Mucosa of rectum (tissue), 2 donors: Measurements from ENCODE around the gene KRT76.
"Not testable (repeated sequence)": the region's sequence is repeated elsewhere in the genome, so short reads cannot be mapped to it uniquely, and the experiment has no call there.

Source experiments
- H3K27ac ChIP-seq, 2 donors: one replicate each; pipeline ENCODE4 v1.7.0; 2013; ENCODE audit warnings: inconsistent platforms in 2 of 2, low read depth in 2 of 2, low read length in 2 of 2
- H3K27me3 ChIP-seq, 2 donors: one replicate each; pipeline ENCODE4 v1.7.0; 2013; ENCODE audit warnings: low read length in 2 of 2; ENCODE audit not compliant: control insufficient read depth in 2 of 2, insufficient read depth in 2 of 2
- H3K36me3 ChIP-seq, 2 donors: one replicate each; pipeline ENCODE4 v1.7.0; 2013; ENCODE audit warnings: low read length in 2 of 2; ENCODE audit not compliant: control insufficient read depth in 2 of 2, insufficient read depth in 2 of 2
- H3K4me1 ChIP-seq, 2 donors: one replicate each; pipeline ENCODE4 v1.7.0; 2013; ENCODE audit warnings: low read length in 2 of 2, mild to moderate bottlenecking in 1 of 2; ENCODE audit not compliant: control insufficient read depth in 2 of 2, insufficient read depth in 2 of 2
- H3K4me3 ChIP-seq, 2 donors: one replicate each; pipeline ENCODE4 v1.7.0; 2013; ENCODE audit warnings: low read length in 2 of 2
- H3K9ac ChIP-seq, 2 donors: one replicate each; pipeline ENCODE4 v1.7.0; 2013; ENCODE audit warnings: low read length in 2 of 2, low read depth in 1 of 2, mild to moderate bottlenecking in 1 of 2
- H3K9me3 ChIP-seq, 2 donors: one replicate each; pipeline ENCODE4 v1.7.0; 2013; ENCODE audit warnings: low read length in 2 of 2; ENCODE audit not compliant: control insufficient read depth in 2 of 2
- donor health status: healthy.
- donor health status: Normal muscosa, but diverticular disease.

KRT76 gene

DNA sequence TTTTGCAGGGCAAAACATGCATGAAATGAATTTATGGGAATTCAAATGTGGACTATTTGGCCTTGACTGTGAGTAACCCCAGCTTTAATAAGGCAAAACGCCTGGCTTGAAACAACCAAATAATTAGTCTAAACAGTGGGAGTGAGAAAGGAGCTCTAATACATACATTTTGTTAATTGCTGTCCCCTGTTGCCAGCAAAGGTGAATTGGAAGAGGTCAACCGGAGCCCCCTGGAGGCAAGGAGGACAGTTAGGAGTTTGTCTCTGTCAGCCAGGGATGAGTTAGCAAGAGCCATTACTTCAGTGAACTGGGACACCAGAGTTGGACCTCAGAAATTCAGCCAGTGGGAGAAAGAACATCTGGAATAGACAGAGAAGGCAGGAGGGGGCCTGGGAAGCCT, 17.4 kb downstream of the KRT76 start:
- Histone ChIP-seq H3K4me3 (no peak overlapping the region), H3K27ac (no peak overlapping the region), H3K9me3 (peaks cover 0 to 8% of the 10 kb centered on the region in 2 donors), H3K36me3 (no peaks in the 10 kb centered on the region), H3K4me1 (no peaks in the 10 kb centered on the region), H3K9ac (no peak overlapping the region), H3K27me3 (peaks cover 0 to 8% of the 10 kb centered on the region in 2 donors)

DNA sequence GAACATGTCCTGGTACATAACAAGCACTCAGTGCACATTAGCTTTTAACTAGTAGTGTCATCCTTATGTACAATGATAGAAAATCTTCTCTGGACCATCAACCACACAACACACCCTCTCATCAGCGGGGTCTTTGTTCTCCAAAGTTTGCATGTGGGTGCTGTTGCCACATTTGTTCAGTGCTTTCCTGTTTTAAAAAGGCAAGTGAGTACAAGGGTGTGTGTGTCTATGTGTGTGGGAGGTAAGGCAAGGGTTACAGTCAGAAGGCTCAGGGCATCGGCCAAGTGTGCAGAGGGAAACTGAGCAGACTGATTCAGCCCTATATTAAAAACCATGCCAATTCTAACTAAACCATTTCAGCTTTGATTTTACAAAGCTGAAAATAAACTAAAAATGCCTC, 17.9 kb downstream of the KRT76 start:
- H3K36me3 ChIP-seq = no peaks in the 10 kb centered on the region
- H3K27me3 ChIP-seq = peaks cover 0 to 8% of the 10 kb centered on the region in 2 donors
- no peak overlapping the region for H3K27ac ChIP-seq
- no peak overlapping the region for H3K4me3 ChIP-seq
- H3K4me1 ChIP-seq = no peaks in the 10 kb centered on the region
- H3K9me3 ChIP-seq = peaks cover 0 to 8% of the 10 kb centered on the region in 2 donors
- H3K9ac ChIP-seq = no peak overlapping the region

DNA sequence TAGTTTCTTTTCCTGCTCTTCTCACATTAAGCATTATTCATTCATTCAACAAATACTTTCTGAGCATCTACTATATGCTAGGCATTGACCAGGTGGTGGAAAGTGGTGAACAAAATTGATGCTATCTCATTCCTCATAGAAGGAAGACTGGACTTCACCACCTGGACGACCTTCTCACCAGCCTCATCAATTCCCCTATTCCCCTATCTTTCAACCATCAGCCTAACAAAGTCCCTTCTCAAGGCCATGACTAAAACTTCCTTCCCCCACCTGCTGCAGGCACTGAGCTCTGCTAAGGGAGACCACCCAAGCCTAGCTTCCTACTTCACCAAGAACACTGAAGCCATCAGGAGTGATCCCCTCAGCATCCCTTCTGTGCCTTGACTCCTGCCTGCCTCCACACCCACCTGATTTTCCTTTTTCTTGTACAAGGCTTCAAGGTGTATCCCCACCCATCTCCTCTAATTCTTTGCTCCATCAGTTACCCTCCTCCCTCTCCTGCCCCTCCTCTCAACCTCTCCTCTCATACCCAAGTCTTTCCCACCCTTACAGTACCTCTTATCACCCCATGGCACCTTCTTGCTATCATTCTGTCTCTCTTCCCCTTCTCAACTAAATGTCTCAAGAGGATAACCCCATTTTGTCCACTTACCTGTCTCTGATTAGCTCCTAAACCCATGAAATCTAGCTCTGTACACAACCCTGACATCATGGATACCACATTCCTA, 19.5 kb downstream of the KRT76 start:
- Histone ChIP-seq H3K4me3 (no peak overlapping the region), H3K36me3 (no peaks in the 10 kb centered on the region), H3K9me3 (peaks cover 0 to 8% of the 10 kb centered on the region in 2 donors), H3K9ac (no peak overlapping the region), H3K27ac (no peak overlapping the region), H3K27me3 (peaks cover 0 to 8% of the 10 kb centered on the region in 2 donors), H3K4me1 (no peaks in the 10 kb centered on the region)

DNA sequence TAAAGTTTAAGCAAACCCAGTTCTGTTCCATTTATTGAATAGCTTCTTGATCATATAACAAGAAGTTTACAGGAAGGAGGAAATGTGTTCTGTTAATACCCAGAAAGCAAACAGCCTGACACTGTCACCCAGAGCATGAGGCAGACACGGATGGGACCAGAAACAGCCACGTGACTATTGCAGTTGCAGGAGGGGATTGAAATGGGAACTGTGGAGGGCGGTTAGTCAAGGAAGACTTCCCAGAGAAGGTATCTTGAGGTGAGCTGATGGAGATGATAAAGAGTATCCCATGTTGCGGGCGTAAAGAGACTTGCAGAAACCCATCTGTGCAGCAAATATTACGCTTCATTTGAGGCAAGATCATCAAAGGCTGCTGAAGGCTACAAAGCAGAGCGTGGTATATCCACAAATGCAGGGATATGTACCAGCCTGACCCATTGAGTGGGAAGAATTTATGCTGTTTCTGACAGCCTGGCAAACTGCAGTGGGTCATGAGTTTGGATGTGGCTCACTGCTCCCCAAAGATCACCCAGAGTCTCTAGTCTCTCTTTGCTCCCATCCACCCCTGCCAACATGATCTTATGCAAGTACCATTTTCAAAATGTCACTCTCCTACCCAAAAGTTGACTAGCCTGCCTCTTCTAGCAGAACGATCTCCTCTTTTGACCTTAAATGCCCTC, 20.7 kb downstream of the KRT76 start:
- H3K27ac ChIP-seq = no peak overlapping the region
- H3K9me3 ChIP-seq = peaks cover 0 to 8% of the 10 kb centered on the region in 2 donors
- no peak overlapping the region for H3K9ac ChIP-seq
- no peaks in the 10 kb centered on the region for H3K4me1 ChIP-seq
- H3K27me3 ChIP-seq = peaks cover 0 to 10% of the 10 kb centered on the region in 2 donors
- H3K36me3 ChIP-seq = no peaks in the 10 kb centered on the region
- no peak overlapping the region for H3K4me3 ChIP-seq

DNA sequence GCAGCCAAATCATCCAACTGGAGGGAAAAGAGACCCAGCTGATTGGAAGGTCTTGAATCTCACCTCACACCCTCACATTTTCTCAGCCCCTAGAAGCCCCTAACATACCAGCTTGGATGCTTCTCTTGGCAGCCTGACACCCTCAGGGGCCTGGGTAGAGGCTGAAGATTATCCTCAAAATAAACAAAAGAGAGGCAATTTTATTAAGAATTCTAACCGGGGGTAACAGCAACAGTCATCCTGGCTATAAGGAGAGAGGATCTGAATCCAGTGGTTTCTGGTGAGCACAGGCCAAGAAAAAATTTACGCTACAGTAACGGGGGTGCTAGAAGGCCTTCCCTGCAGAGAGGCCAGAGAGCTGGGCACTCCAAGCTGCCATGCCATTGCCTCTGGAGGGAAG, 21.6 kb downstream of the KRT76 start:
- H3K27me3 ChIP-seq = peaks cover 0 to 10% of the 10 kb centered on the region in 2 donors

DNA sequence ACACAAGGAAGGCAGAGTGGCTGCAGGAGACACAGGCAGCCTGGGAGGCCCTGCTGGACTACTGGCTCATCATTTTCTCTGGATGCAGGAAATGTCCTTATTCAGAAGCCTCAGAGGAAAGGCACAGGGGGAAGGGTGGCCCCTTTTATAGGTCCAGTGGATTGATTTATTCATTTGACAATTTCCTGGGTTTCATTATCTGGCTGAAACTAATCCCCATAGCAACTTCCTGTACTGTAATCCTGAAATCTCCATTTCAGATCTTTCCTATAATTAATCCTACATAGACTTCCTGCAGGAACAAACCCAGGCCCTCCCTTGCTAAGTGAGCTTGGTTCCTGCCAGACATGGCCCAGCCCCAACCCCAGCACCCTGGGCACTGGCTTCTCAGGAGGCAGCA, 23.0 kb downstream of the KRT76 start:
- H3K27me3 ChIP-seq = peaks cover 0 to 10% of the 10 kb centered on the region in 2 donors
- no peaks in the 10 kb centered on the region for H3K9me3 ChIP-seq
- H3K4me1 ChIP-seq = no peaks in the 10 kb centered on the region
- H3K4me3 ChIP-seq = no peak overlapping the region
- no peak overlapping the region for H3K9ac ChIP-seq
- no peaks in the 10 kb centered on the region for H3K36me3 ChIP-seq
- H3K27ac ChIP-seq = no peak overlapping the region

More for the DNA sequence above, 21.6 kb downstream of the KRT76 start:
- H3K36me3 ChIP-seq = no peaks in the 10 kb centered on the region
- H3K4me1 ChIP-seq = no peaks in the 10 kb centered on the region
- no peak overlapping the region for H3K4me3 ChIP-seq
- H3K9me3 ChIP-seq = peaks cover 0 to 7% of the 10 kb centered on the region in 2 donors
- H3K9ac ChIP-seq = no peak overlapping the region
- no peak overlapping the region for H3K27ac ChIP-seq

DNA sequence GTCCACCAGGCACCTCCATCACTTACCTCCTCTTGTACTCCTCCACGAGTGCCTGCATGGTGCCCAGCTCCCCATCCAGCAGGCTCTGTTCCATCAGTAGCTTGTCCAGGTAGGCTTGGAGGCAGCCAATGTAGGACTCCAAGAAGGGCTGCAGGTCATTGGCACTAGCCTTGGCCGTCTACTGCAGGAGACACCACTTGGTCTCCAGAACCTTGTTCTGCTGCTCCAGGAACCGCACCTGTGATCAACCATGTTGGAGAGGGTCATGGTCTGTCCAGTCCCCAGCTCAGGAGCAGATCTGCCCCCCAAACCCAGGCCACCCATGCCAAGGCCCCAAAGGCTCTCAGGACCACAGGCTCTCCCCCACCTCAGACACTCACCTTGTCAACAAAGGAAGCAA, 23.9 kb downstream of the KRT76 start:
- H3K27me3 ChIP-seq = peaks cover 0 to 10% of the 10 kb centered on the region in 2 donors
- no peaks in the 10 kb centered on the region for H3K36me3 ChIP-seq
- H3K27ac ChIP-seq = no peak overlapping the region
- no peaks in the 10 kb centered on the region for H3K4me1 ChIP-seq
- H3K4me3 ChIP-seq = no peak overlapping the region
- H3K9ac ChIP-seq = no peak overlapping the region
- H3K9me3 ChIP-seq = no peaks in the 10 kb centered on the region

DNA sequence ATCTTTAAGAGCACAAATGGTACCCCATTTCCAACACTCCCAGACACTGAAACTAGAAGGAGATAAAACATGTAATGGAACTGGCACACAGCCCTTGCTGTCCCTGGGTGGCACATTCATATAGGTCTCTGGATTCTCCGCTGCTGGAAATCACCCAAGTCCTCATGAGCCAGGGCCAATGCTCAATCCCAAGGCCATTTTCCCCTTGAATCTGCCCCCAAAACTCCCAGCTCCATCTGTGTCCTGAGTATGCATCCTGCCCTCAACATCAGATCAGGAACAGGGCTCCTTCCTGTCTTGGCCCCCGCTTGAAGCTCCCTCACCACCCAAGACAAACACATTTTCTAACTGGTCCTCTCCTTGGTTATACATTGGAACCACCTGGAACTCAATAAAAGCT, 24.6 kb downstream of the KRT76 start:
- Histone ChIP-seq H3K9ac (no peak overlapping the region), H3K36me3 (no peaks in the 10 kb centered on the region), H3K27me3 (peaks cover 0 to 5% of the 10 kb centered on the region in 2 donors), H3K27ac (no peak overlapping the region), H3K9me3 (no peaks in the 10 kb centered on the region), H3K4me1 (no peaks in the 10 kb centered on the region), H3K4me3 (no peak overlapping the region)

DNA sequence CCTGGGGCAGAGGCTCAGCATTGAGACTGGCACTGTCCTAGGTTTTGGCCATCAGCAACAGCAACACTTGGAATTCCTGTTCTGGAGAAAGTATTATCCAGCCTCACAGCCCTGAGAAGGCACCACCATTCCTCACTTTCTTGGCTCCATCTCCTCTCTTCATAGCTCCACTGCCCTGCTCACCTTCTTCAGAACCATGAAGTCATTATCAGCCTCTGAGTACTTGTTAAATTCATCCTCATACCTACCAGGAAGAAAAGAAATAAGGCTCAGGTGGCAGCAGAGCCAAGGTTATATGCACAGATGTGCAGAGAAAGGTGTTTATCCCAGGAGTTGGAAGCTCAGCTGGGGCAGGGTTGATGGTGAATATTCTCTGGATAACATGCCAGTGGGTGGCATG, 25.4 kb downstream of the KRT76 start:
- H3K27me3 ChIP-seq = peaks cover 0 to 3% of the 10 kb centered on the region in 2 donors
- no peak overlapping the region for H3K27ac ChIP-seq
- H3K9me3 ChIP-seq = no peaks in the 10 kb centered on the region
- no peaks in the 10 kb centered on the region for H3K4me1 ChIP-seq
- H3K9ac ChIP-seq = no peak overlapping the region
- no peaks in the 10 kb centered on the region for H3K36me3 ChIP-seq
- no peak overlapping the region for H3K4me3 ChIP-seq

DNA sequence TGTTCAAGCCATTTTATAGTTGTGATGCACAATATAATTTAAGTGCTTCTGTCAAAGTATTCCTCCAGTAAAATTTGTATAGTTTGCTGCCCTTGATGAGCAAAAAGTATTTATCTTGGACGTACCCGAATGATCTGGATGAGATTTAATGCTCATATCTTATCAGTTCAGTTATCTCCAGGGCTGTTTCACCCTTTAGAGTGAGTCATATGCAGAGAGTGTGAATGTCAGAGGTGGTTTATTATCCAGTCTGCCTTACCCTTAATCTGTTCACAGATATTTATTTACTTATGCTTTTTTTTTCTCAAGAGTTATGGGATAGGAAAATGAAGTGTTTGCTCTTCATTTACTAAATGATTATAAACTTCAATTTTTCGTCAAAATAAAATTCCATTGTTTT, 26.6 kb downstream of the KRT76 start:
- H3K36me3 ChIP-seq, H3K4me3 ChIP-seq, H3K27ac ChIP-seq, H3K9ac ChIP-seq, H3K9me3 ChIP-seq, H3K4me1 ChIP-seq, H3K27me3 ChIP-seq: not testable (repeated sequence)
